Muscle layer of colon (tissue), 2 donors: Measurements from ENCODE around the gene HRH3.

Experiments used
- H3K27ac ChIP-seq: one replicate; pipeline ENCODE4 v1.7.0; 2013; ENCODE audit warnings: low read depth, mild to moderate bottlenecking, low read length, moderate library complexity
- H3K27me3 ChIP-seq, 2 donors: one replicate each; pipeline ENCODE4 v1.7.0; 2013; ENCODE audit warnings: low read length in 2 of 2, mild to moderate bottlenecking in 2 of 2; ENCODE audit not compliant: insufficient read depth in 2 of 2, control insufficient read depth in 1 of 2
- H3K36me3 ChIP-seq: one replicate; pipeline ENCODE4 v1.7.0; 2013; ENCODE audit warnings: mild to moderate bottlenecking, low read length; ENCODE audit not compliant: insufficient read depth
- H3K4me1 ChIP-seq: one replicate; pipeline ENCODE4 v1.7.0; 2013; ENCODE audit warnings: mild to moderate bottlenecking, low read length; ENCODE audit not compliant: insufficient read depth
- H3K4me3 ChIP-seq, 2 donors: one replicate each; pipeline ENCODE4 v1.7.0; 2013; ENCODE audit warnings: low read length in 2 of 2, low read depth in 1 of 2, mild to moderate bottlenecking in 1 of 2, moderate library complexity in 1 of 2
- H3K9ac ChIP-seq: one replicate; pipeline ENCODE4 v1.7.0; 2013; ENCODE audit warnings: low read length
- H3K9me3 ChIP-seq: one replicate; pipeline ENCODE4 v1.7.0; 2013; ENCODE audit warnings: mild to moderate bottlenecking, low read length
- donor health status: abdominal sarcoma.
- donor health status: Adenocarcinoma of cecum.

HRH3 gene

GRCh38 chr20:62211216-62211615 is 8.9 kb downstream of the HRH3 start:
- no peak overlapping the region for H3K4me3 ChIP-seq
- H3K27ac ChIP-seq = no peak overlapping the region
- H3K9ac ChIP-seq = no peak overlapping the region
- no peaks in the 10 kb centered on the region for H3K4me1 ChIP-seq
- no peaks in the 10 kb centered on the region for H3K9me3 ChIP-seq
- peaks cover 0 to 49% of the 10 kb centered on the region in 2 donors for H3K27me3 ChIP-seq
- no peaks in the 10 kb centered on the region for H3K36me3 ChIP-seq

GRCh38 chr20:62210496-62210855 is 9.6 kb downstream of the HRH3 start:
- Histone ChIP-seq H3K9ac (no peak overlapping the region), H3K27me3 (peaks cover 0 to 47% of the 10 kb centered on the region in 2 donors), H3K36me3 (no peaks in the 10 kb centered on the region), H3K27ac (no peak overlapping the region), H3K4me3 (no peak overlapping the region), H3K9me3 (no peaks in the 10 kb centered on the region), H3K4me1 (no peaks in the 10 kb centered on the region)

DNA sequence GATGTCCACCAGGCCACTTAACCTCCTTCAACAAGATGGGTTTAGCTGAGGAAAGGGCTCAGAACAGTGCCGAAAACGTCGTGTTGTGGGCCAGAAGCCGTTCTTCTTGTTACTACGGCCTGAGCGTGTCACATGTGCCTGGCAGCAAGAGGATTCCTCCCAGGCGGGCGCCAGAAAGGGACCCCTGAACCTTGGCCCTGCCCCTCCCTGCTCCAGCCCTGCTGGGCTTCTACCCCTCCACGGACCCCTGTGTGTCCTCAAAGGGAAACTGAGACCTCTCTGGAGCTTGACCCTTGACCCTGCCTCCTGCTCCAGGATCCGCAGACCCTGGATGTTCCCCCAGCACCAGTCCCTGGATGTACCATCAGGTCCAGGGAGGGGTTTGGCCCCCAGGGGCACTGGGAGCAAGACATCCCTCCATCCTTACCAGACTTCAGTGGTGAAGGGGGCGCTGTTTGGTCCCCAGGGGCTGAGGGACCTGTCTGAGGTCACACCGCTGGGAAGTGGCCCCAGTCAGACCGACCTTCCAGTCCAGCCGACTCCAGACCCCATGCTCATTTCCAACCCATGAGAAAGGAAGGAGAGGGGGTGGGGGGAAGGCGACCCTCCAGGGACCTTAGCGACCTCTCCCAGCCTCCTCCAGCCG is 10.1 kb downstream of the HRH3 start:
- H3K27ac ChIP-seq = no peak overlapping the region
- no peaks in the 10 kb centered on the region for H3K4me1 ChIP-seq
- H3K27me3 ChIP-seq = peaks cover 0 to 45% of the 10 kb centered on the region in 2 donors
- H3K36me3 ChIP-seq = no peaks in the 10 kb centered on the region
- no peaks in the 10 kb centered on the region for H3K9me3 ChIP-seq
- H3K4me3 ChIP-seq = no peak overlapping the region
- no peak overlapping the region for H3K9ac ChIP-seq

- Histone ChIP-seq H3K9ac (no peak overlapping the region), H3K4me3 (no peak overlapping the region), H3K4me1 (no peaks in the 10 kb centered on the region), H3K9me3 (no peaks in the 10 kb centered on the region), H3K36me3 (no peaks in the 10 kb centered on the region), H3K27me3 (peaks cover 0 to 36% of the 10 kb centered on the region in 2 donors), H3K27ac (no peak overlapping the region)
These were observed 11.0 kb downstream of the HRH3 start for GRCh38 chr20:62208795-62209755.

DNA sequence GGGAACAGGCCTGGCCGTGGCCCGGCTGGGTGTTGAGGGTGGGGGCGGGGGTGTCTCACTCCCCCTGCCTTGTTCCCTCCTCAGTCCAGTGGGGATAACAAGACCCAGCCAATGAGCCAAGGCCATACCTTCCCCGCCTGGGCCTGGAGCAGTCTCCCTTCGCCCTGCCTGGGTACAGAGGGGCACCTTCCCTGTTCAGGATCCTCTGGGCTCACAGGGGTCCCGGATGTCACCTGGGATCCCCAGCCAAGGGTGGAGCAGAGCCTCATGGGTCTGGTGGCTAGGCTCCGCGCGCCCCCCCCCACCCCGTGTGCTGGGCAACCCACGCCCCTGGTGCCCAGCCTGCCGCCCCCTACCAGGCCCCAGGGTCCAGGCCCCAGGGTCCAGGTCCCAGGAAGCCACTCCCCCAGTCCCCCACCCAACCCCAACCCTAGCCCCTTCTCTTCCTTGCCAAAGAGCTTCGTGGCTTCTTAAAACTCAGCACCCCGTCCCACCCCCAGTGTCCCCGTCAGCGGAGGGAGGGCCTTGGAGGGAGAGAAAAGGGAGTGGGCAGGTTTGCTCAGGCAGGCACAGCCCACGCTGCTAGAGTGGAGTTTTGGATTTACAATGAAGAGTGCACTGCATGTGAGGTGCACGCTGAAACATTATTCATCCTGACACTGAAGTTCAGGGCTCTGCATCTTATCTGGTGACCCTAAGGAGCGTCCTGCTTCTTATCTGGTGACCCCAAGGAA is 11.8 kb downstream of the HRH3 start:
- Histone ChIP-seq H3K36me3 (peaks cover 4% of the 10 kb centered on the region), H3K27ac (no peak overlapping the region), H3K9me3 (no peaks in the 10 kb centered on the region), H3K27me3 (peaks cover 0 to 34% of the 10 kb centered on the region in 2 donors), H3K4me3 (no peak overlapping the region), H3K9ac (no peak overlapping the region), H3K4me1 (no peaks in the 10 kb centered on the region)

- H3K4me1 ChIP-seq = no peaks in the 10 kb centered on the region
- H3K36me3 ChIP-seq = peaks cover 11% of the 10 kb centered on the region
- no peak overlapping the region for H3K9ac ChIP-seq
These were observed 13.7 kb downstream of the HRH3 start for GRCh38 chr20:62206388-62206775.

DNA sequence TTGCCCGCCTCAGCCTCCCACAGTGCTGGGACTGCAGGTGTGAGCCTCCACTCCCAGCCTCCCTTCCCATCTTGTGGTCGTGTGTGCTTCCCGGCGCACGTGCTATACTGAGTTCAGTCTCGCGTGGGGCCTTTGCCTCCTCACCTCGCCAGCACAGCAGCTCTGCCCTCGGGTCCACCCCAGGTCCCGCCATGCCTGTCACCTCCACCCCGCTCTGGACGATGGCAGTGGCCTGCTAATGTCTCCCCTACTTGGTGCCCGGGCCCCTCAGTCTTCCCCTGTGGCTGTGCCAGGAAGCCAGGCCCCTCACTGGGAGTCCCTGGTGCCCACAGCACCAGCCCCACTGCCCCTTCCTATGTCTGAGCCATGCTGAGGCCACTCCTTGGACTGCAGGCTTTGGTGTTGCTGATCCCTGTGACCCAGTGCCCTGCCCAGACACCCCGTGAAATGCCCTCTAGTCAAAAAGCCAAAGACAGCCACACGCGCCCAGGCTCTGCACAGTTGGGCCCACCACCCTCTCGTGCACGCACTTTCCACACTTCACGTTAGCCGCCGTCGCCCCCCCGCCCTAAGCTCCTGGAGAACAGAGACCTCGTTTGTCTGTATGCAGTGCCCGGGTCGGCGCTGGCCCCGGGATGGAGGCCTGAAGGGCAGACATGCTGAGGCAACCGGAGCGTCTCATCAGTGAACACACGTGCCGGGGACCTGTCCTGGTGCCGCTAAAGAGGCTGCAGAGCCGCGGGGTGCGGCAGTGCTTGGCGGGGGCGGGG is 14.3 kb downstream of the HRH3 start:
- Histone ChIP-seq H3K27me3 (peaks cover 0 to 16% of the 10 kb centered on the region in 2 donors), H3K36me3 (peaks cover 17% of the 10 kb centered on the region), H3K27ac (no peak overlapping the region), H3K9ac (no peak overlapping the region), H3K4me3 (no peak overlapping the region), H3K9me3 (no peaks in the 10 kb centered on the region), H3K4me1 (no peaks in the 10 kb centered on the region)

More at GRCh38 chr20:62206388-62206775, 13.7 kb downstream of the HRH3 start:
- no peak overlapping the region for H3K4me3 ChIP-seq
- H3K9me3 ChIP-seq = no peaks in the 10 kb centered on the region
- no peak overlapping the region for H3K27ac ChIP-seq
- peaks cover 0 to 22% of the 10 kb centered on the region in 2 donors for H3K27me3 ChIP-seq

GRCh38 chr20:62203378-62204030 is 16.6 kb downstream of the HRH3 start:
- Histone ChIP-seq H3K27me3 (no peaks in the 10 kb centered on the region), H3K9me3 (no peaks in the 10 kb centered on the region), H3K9ac (no peak overlapping the region), H3K36me3 (peaks cover 33% of the 10 kb centered on the region), H3K4me1 (no peaks in the 10 kb centered on the region), H3K4me3 (no peak overlapping the region), H3K27ac (no peak overlapping the region)

DNA sequence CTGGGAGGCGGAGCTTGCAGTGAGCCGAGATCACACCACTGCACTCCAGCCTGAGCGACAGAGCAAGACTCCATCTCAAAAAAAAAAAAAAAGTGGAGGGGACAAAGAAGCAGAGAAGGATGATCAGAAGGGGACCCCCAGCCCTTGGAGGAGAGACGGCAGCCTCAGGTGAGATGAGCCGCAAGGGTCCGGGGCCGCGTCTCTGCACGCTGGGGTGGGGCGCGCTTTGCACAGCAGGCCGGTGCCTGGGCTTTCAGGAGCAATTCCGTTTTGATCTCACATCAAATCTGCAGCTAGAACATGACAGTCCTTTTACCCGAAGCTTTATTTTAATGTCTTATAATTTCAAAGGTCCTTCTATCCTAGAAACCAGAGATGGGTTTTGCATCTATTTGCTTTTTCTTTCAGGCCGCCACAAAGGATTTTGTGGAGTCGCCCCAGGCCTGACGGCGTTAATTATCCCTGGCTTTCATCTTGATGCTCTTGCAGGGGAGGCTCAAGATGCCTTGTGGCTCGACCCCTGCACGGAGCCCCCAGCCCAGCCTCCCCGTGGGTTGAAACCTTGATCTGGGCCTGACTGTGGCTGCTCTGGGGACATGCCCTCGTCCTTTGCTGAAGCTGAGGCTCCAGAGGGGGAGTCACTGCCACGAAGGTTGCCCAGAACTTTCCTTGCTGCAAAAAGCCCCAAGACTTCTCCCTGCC is 17.3 kb downstream of the HRH3 start:
- Histone ChIP-seq H3K9ac (no peak overlapping the region), H3K27me3 (no peaks in the 10 kb centered on the region), H3K27ac (no peak overlapping the region), H3K4me1 (no peaks in the 10 kb centered on the region), H3K9me3 (no peaks in the 10 kb centered on the region), H3K4me3 (no peak overlapping the region), H3K36me3 (peaks cover 40% of the 10 kb centered on the region)

GRCh38 chr20:62202083-62202395 is 18.0 kb downstream of the HRH3 start:
- no peaks in the 10 kb centered on the region for H3K27me3 ChIP-seq
- no peaks in the 10 kb centered on the region for H3K4me1 ChIP-seq
- no peaks in the 10 kb centered on the region for H3K9me3 ChIP-seq
- no peak overlapping the region for H3K9ac ChIP-seq
- H3K4me3 ChIP-seq = no peak overlapping the region
- peaks cover 48% of the 10 kb centered on the region for H3K36me3 ChIP-seq
- H3K27ac ChIP-seq = no peak overlapping the region
